ENCODE measurements around the gene MYO16.

GRCh38 chr13:108855737-108856387, 226.5 kb downstream of the MYO16 start:
- TF ChIP-seq CTCF (IDR thresholded peaks at IDR 0.05; ENCODE audit: poor library complexity, severe bottlenecking), result no peak
- TF ChIP-seq EP300 (conservative IDR thresholded peaks at IDR 0.05; ENCODE audit: poor library complexity, severe bottlenecking), result no peak
- TF ChIP-seq REST (IDR thresholded peaks at IDR 0.05; ENCODE audit: borderline replicate concordance), result no peak

Data from neural cell (in vitro differentiated cells).